GM12878 (cell line): ENCODE data around the gene HOXB6. TPM values are rescaled to one million over a fixed set of nuclear protein-coding genes. Genes with fewer than 3 reads are reported as not detected.

ENCODE experiments used
- ATAC-seq: fragments of 200-7000 bp; cut with Tn5 transposase; 3 replicates; pipeline ENCODE4 v1.9.1; 2020; ENCODE audit warnings: mild to moderate bottlenecking, moderate library complexity
- BruUV-seq: library from RNA; stranded (reverse); fragments of 400-500 nt; replicated peaks from 2 replicates; lab custom pipeline; 2021; lab: Mats Ljungman, UMichigan
- CTCF ChIA-PET: fragments of 300-600 bp; sonication (Branson Sonifier 250); formaldehyde crosslinking; extraction: SDS; loops from one replicate; lab custom pipeline; 2021; ENCODE audit warnings: inconsistent platforms; lab: Yijun Ruan, JAX
- POLR2A ChIA-PET: fragments of 350-600 bp; formaldehyde crosslinking; extraction: SDS; loops from one replicate; lab custom pipeline; 2021; ENCODE audit warnings: inconsistent platforms; lab: Charles Lee
- RAD21 ChIA-PET: fragments of 300-600 bp; sonication (Branson Sonifier 250); formaldehyde crosslinking; loops from one replicate; lab custom pipeline; 2023; ENCODE audit warnings: antibody characterized with exemption; ENCODE audit not compliant: unreplicated experiment; lab: Charles Lee
- SMC1A ChIA-PET: fragments of 300-600 bp; sonication (Branson Sonifier 250); formaldehyde crosslinking; loops from one replicate; lab custom pipeline; 2023; ENCODE audit not compliant: unreplicated experiment, uncharacterized antibody; lab: Charles Lee
- DNase-seq: peaks from one replicate; pipeline ENCODE4 v3.0.0-alpha.2; 2011; ENCODE audit warnings: low read depth, low spot score
- FAIRE-seq: peaks from 3 replicates; lab custom pipeline; 2011; peaks lifted over from hg19 to GRCh38; lab: Jason Lieb, UNC
- H2AFZ ChIP-seq: 2 replicates; pipeline ENCODE4 v1.6.0; 2011; ENCODE audit warnings: low read depth, low read length, control low read depth; ENCODE audit not compliant: control insufficient read depth
- H3K27ac ChIP-seq: 2 replicates; pipeline ENCODE4 v1.5.1; 2011; ENCODE audit warnings: control low read depth; ENCODE audit not compliant: control insufficient read depth, insufficient read depth
- H3K27me3 ChIP-seq, 2 experiments: replicated peaks in 1 of 2; 2 replicates each; pipeline versions ENCODE4 v1.6.0 to v1.6.1; 2011; ENCODE audit warnings: low read length in 1 of 2; ENCODE audit not compliant: control insufficient read depth in 2 of 2, insufficient read depth in 2 of 2
- H3K36me3 ChIP-seq, 2 experiments: 2 replicates each; pipeline ENCODE4 v1.5.1; 2011; ENCODE audit warnings: low read length in 1 of 2; ENCODE audit not compliant: control insufficient read depth in 2 of 2, insufficient read depth in 2 of 2
- H3K4me1 ChIP-seq: 2 replicates; pipeline ENCODE4 v1.6.1; 2011; ENCODE audit warnings: mild to moderate bottlenecking, low read length, moderate library complexity, mixed read lengths; ENCODE audit not compliant: control insufficient read depth, insufficient read depth
- H3K4me2 ChIP-seq: 2 replicates; pipeline ENCODE4 v1.6.0; 2011; ENCODE audit warnings: control low read depth; ENCODE audit not compliant: control insufficient read depth, insufficient read depth
- H3K4me3 ChIP-seq: fragments of 200-600 bp; sonication (generic); 2 replicates; pipeline ENCODE4 v1.5.1; 2016
- H3K79me2 ChIP-seq: 2 replicates; pipeline ENCODE4 v1.6.0; 2011; ENCODE audit warnings: low read length; ENCODE audit not compliant: control insufficient read depth, insufficient read depth
- H3K9ac ChIP-seq: 2 replicates; pipeline ENCODE4 v1.8.0; 2011; ENCODE audit warnings: low read length, control low read depth, mixed read lengths; ENCODE audit not compliant: control insufficient read depth, insufficient read depth
- H3K9me3 ChIP-seq: replicated peaks from 3 replicates; pipeline ENCODE4 v1.5.1; 2011; ENCODE audit warnings: mild to moderate bottlenecking, low read length; ENCODE audit not compliant: control insufficient read depth, insufficient read depth
- H4K20me1 ChIP-seq: 2 replicates; pipeline ENCODE4 v1.6.0; 2011; ENCODE audit not compliant: control insufficient read depth, insufficient read depth
- ATF7 ChIP-seq: fragments of 450-650 bp; IDR thresholded peaks from 2 replicates; pipeline ENCODE4 v1.6.1; 2016; ENCODE audit warnings: low read depth, mild to moderate bottlenecking
- E2F8 ChIP-seq: fragments of 450-650 bp; IDR thresholded peaks from 2 replicates; pipeline ENCODE4 v1.6.1; 2018; ENCODE audit warnings: mild to moderate bottlenecking, low read depth, moderate library complexity; ENCODE audit not compliant: partially characterized antibody
- HDGF ChIP-seq: fragments of 450-650 bp; IDR thresholded peaks from 2 replicates; pipeline ENCODE4 v1.6.1; 2016; ENCODE audit warnings: antibody characterized with exemption
- RBBP5 ChIP-seq: fragments of 200-600 bp; sonication (generic); conservative IDR thresholded peaks from 2 replicates; pipeline ENCODE4 v1.6.1; 2016
- SREBF2 ChIP-seq: IDR thresholded peaks from 2 replicates; pipeline ENCODE4 v1.6.1; 2012; ENCODE audit warnings: mild to moderate bottlenecking, low read length
- TAF1 ChIP-seq: IDR thresholded peaks from 2 replicates; pipeline ENCODE4 v1.6.1; 2011; ENCODE audit warnings: mild to moderate bottlenecking, low read depth, low read length, borderline replicate concordance
- TARDBP ChIP-seq: IDR thresholded peaks from 2 replicates; pipeline ENCODE4 v1.6.1; 2016; ENCODE audit warnings: borderline replicate concordance
- ZBTB33 ChIP-seq: fragments of 450-650 bp; IDR thresholded peaks from 2 replicates; pipeline ENCODE4 v1.6.1; 2017; ENCODE audit warnings: mild to moderate bottlenecking
- ZBTB4 ChIP-seq: fragments of 450-650 bp; formaldehyde crosslinking; IDR thresholded peaks from 2 replicates; pipeline ENCODE4 v1.4.0; 2022; ENCODE audit warnings: mild to moderate bottlenecking, moderate library complexity
- ZZZ3 ChIP-seq: IDR thresholded peaks from 2 replicates; pipeline ENCODE4 v1.6.1; 2011; ENCODE audit warnings: low read depth; ENCODE audit not compliant: control insufficient read depth, insufficient read length
- WGBS: methylation state at CpG from one replicate; pipeline ENCODE4 v1.1.6; 2016; ENCODE audit warnings: low lambda C conversion rate; ENCODE audit not compliant: insufficient replicate concordance, insufficient coverage; ENCODE audit errors: missing lambda C conversion rate; 5-methylcytosine and 5-hydroxymethylcytosine counted together
- in situ Hi-C: fragments of 300-500 bp; cut with MboI; formaldehyde crosslinking; loops from 9 replicates; pipeline ENCODE4 v1.14.3; 2018; ENCODE audit warnings: mixed read lengths
- intact Hi-C: fragments of 100-400 bp; cut with micrococcal nuclease; formaldehyde crosslinking; loops from one replicate; pipeline ENCODE4 v1.14.2; 2022; ENCODE audit not compliant: unreplicated experiment
- polyA plus RNA-seq, 11 experiments: library from polyadenylated mRNA; depleted of rRNA in 4 of 11; unstranded in 6 of 11; stranded (reverse) in 5 of 11; fragments of >200 nt; fragmentation: Nextera tagmentation in 4 of 11; fragmentation: Illumina TruSeq in 1 of 11; extraction: Ambion mirVana in 4 of 11; extraction: Trizol in 1 of 11; gene quantifications; 1 replicate in 1 of 11; 2 replicates in 10 of 11; pipeline versions ENCODE4 v1.2.1 to v1.2.3, GENCODE V29; 2011 to 2016; ENCODE audit warnings: inconsistent platforms in 2 of 11, missing spikeins in 2 of 11, low read depth in 1 of 11
- total RNA-seq, 4 experiments: library from RNA; depleted of rRNA in 3 of 4; stranded (reverse); fragments of >200 nt in 3 of 4; fragmentation: Illumina TruSeq in 1 of 4; extraction: Trizol in 1 of 4; gene quantifications; 2 replicates each; pipeline versions ENCODE4 v1.2.1 to v1.2.3, GENCODE V29; 2013 to 2021

The HOXB6 gene
- total and polyA plus RNA-seq, 10 of the 15 experiments (the other 5 are each of a cell fraction or from before 2014, with no cell fraction given): 0.04 to 0.51 (median 0.09) TPM; not detected in 2

- TF ChIP-seq ZBTB33 (no peak), ATF7 (no peak), TARDBP (no peak)
Observed at GRCh38 chr17:48617471-48618255, 12.9 kb upstream of the HOXB6 start (continued).

- no TSS peak for BruUV-seq
- WGBS: 41% methylated on average over 15 of the region's 15 CpGs
- SMC1A ChIA-PET: interaction anchor here (1.1 to 1.8 kb wide), 3 partner anchors 10 to 280 kb away, joined by 3 to 5 read pairs (median 3); partner anchors contain the start of gene HOXB9
- Histone ChIP-seq H3K79me2 (no peaks in the 10 kb centered on the region), H3K4me3 (no peak overlapping the region), H2AFZ (no peak overlapping the region), H4K20me1 (no peaks in the 10 kb centered on the region), H3K27me3 (peaks cover 29 to 46% of the 10 kb centered on the region in 2 experiments), H3K9ac (no peak overlapping the region), H3K27ac (no peak overlapping the region), H3K4me2 (no peak overlapping the region), H3K4me1 (peaks cover 2% of the 10 kb centered on the region), H3K9me3 (no peaks in the 10 kb centered on the region), H3K36me3 (no peaks in the 10 kb centered on the region)
- RAD21 ChIA-PET: interaction anchor here (1.0 to 1.9 kb wide), 3 partner anchors 24 to 592 kb away, joined by 3 to 7 read pairs (median 7); partner anchors contain the start of gene HOXB5
- in situ Hi-C loops (no loop called here), intact Hi-C loops (loop anchor here (5.0 kb wide), 1 partner anchor 355 kb away; no protein-coding TSS in a partner anchor)
- FAIRE-seq: no peak
- POLR2A ChIA-PET: no interaction called here
- CTCF ChIA-PET: interaction anchor here (0.7 to 2.1 kb wide), 11 partner anchors 8 to 591 kb away, joined by 3 to 14 read pairs (median 4); no protein-coding TSS in a partner anchor
- no peak for DNase-seq
- ATAC-seq: no peak
- TF ChIP-seq SREBF2 (no peak), RBBP5 (no peak), ZBTB4 (no peak), TAF1 (no peak), ZZZ3 (no peak), HDGF (no peak), E2F8 (no peak)
Observed at GRCh38 chr17:48616717-48617470, 12.1 kb upstream of the HOXB6 start.
